SU-DHL-6 (cell line): ENCODE results near the gene PUM1.

Experiments used
- H2AFZ ChIP-seq: fragments of 200-600 bp; sonication (generic); 2 replicates; pipeline ENCODE4 v1.6.1; 2014; ENCODE audit warnings: low read depth, mild to moderate bottlenecking, moderate library complexity, mixed read lengths, antibody characterized with exemption, low read length; ENCODE audit not compliant: severe bottlenecking
- H3F3A ChIP-seq: fragments of 200-600 bp; shearing (Covaris generic); 2 replicates; pipeline ENCODE4 v1.6.0; 2016; ENCODE audit warnings: antibody characterized with exemption, mild to moderate bottlenecking; ENCODE audit not compliant: insufficient read depth
- H3K27ac ChIP-seq: fragments of 200-600 bp; sonication (generic); 2 replicates; pipeline ENCODE4 v1.5.1; 2016; ENCODE audit warnings: low read depth, mild to moderate bottlenecking, low read length, moderate library complexity, mixed read lengths
- H3K27me3 ChIP-seq: fragments of 200-600 bp; sonication (generic), shearing (Covaris generic); 2 replicates; pipeline ENCODE4 v1.6.0; 2014; ENCODE audit warnings: mild to moderate bottlenecking, low read length
- H3K36me3 ChIP-seq: fragments of 200-600 bp; sonication (generic); 2 replicates; pipeline ENCODE4 v1.6.1; 2014; ENCODE audit warnings: mild to moderate bottlenecking, low read length, mixed read lengths
- H3K4me2 ChIP-seq: fragments of 300-600, 200-600 bp; shearing (Covaris generic), sonication (generic); 2 replicates; pipeline ENCODE4 v1.6.0; 2014; ENCODE audit warnings: low read length, low read depth, mild to moderate bottlenecking; ENCODE audit not compliant: poor library complexity, severe bottlenecking
- H3K4me3 ChIP-seq: fragments of 200-600 bp; sonication (generic); 2 replicates; pipeline ENCODE4 v1.5.1; 2014; ENCODE audit warnings: antibody characterized with exemption, low read length, mild to moderate bottlenecking, mixed read lengths; ENCODE audit not compliant: insufficient read depth, poor library complexity, severe bottlenecking
- H3K79me2 ChIP-seq: fragments of 200-600 bp; sonication (generic); 2 replicates; pipeline ENCODE4 v1.6.1; 2014; ENCODE audit warnings: mild to moderate bottlenecking, low read length, moderate library complexity; ENCODE audit not compliant: insufficient read depth
- H3K9ac ChIP-seq: fragments of 200-600 bp; sonication (generic); 2 replicates; pipeline ENCODE4 v1.7.0; 2014; ENCODE audit warnings: mild to moderate bottlenecking, low read length
- H3K9me2 ChIP-seq: fragments of 200-600 bp; sonication (generic); replicated peaks from 2 replicates; pipeline ENCODE4 v1.6.1; 2014; ENCODE audit warnings: low read length; ENCODE audit not compliant: insufficient read depth
- H3K9me3 ChIP-seq: fragments of 200-600 bp; sonication (generic); 2 replicates; pipeline ENCODE4 v1.6.1; 2014; ENCODE audit warnings: low read length, mixed read lengths; ENCODE audit not compliant: insufficient read depth
- H4K20me1 ChIP-seq: fragments of 200-600 bp; sonication (generic); 2 replicates; pipeline ENCODE4 v1.6.1; 2014; ENCODE audit warnings: low read depth, mild to moderate bottlenecking, antibody characterized with exemption, low read length, moderate library complexity, mixed read lengths
- EZH2phosphoT487 ChIP-seq: fragments of 200-600 bp; sonication (generic), shearing (Covaris generic); conservative IDR thresholded peaks from 2 replicates; pipeline ENCODE4 v1.6.1; 2018; ENCODE audit warnings: mild to moderate bottlenecking, antibody characterized with exemption, low read length, moderate library complexity, mixed read lengths
- TF ChIP-seq, protein P1 (sequence below): fragments of 200-600 bp; sonication (generic); IDR thresholded peaks from one replicate; pipeline ENCODE4 v1.5.1; 2017; ENCODE audit warnings: antibody characterized with exemption, mild to moderate bottlenecking, low read length, moderate library complexity; ENCODE audit not compliant: insufficient read depth, poor library complexity, severe bottlenecking

Gene PUM1

DNA sequence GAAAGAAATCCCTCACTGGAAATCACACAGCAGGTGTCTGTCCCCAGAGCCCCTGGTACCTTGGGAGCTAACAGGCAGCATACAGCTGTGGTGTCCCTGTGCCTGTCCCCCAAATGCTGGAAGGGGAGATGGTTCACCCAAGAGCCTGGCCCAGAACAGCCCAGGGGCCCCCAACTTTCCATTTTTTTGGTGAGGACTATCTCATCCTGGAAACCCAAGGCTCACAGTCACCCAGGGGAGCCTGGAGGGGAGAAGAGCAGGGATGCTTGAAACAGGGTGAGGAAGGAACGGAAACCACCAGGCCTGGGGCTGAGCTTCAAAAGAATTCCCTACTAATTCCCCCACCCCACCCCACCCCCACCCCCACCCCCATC is 160.6 kb downstream of the PUM1 start:
- Histone ChIP-seq H3K4me2 (no peak overlapping the region), H3F3A (no peaks in the 10 kb centered on the region), H3K9me2 (no peaks in the 10 kb centered on the region), H4K20me1 (no peaks in the 10 kb centered on the region), H3K79me2 (no peaks in the 10 kb centered on the region), H3K36me3 (no peaks in the 10 kb centered on the region), H3K9ac (no peak overlapping the region), H2AFZ (no peak overlapping the region), H3K9me3 (no peaks in the 10 kb centered on the region), H3K27ac (no peak overlapping the region), H3K27me3 (no peaks in the 10 kb centered on the region), H3K4me3 (no peak overlapping the region)
- TF ChIP-seq, protein P1, sequence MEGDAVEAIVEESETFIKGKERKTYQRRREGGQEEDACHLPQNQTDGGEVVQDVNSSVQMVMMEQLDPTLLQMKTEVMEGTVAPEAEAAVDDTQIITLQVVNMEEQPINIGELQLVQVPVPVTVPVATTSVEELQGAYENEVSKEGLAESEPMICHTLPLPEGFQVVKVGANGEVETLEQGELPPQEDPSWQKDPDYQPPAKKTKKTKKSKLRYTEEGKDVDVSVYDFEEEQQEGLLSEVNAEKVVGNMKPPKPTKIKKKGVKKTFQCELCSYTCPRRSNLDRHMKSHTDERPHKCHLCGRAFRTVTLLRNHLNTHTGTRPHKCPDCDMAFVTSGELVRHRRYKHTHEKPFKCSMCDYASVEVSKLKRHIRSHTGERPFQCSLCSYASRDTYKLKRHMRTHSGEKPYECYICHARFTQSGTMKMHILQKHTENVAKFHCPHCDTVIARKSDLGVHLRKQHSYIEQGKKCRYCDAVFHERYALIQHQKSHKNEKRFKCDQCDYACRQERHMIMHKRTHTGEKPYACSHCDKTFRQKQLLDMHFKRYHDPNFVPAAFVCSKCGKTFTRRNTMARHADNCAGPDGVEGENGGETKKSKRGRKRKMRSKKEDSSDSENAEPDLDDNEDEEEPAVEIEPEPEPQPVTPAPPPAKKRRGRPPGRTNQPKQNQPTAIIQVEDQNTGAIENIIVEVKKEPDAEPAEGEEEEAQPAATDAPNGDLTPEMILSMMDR, result no peak
- no peak for TF ChIP-seq EZH2phosphoT487

GRCh38 chr1:30904191-30904961 is 161.1 kb downstream of the PUM1 start:
- H3K9me2 ChIP-seq, result no peaks in the 10 kb centered on the region
- no peaks in the 10 kb centered on the region for H3F3A ChIP-seq
- no peak overlapping the region for H3K27ac ChIP-seq
- H4K20me1 ChIP-seq, result no peaks in the 10 kb centered on the region
- no peak overlapping the region for H3K4me2 ChIP-seq
- H3K4me3 ChIP-seq, result no peak overlapping the region
- TF ChIP-seq, protein P1, result no peak
- no peak for TF ChIP-seq EZH2phosphoT487
- no peaks in the 10 kb centered on the region for H3K9me3 ChIP-seq
- no peak overlapping the region for H3K9ac ChIP-seq
- H3K36me3 ChIP-seq, result no peaks in the 10 kb centered on the region
- H3K27me3 ChIP-seq, result no peaks in the 10 kb centered on the region
- H2AFZ ChIP-seq, result no peak overlapping the region
- H3K79me2 ChIP-seq, result no peaks in the 10 kb centered on the region

GRCh38 chr1:30903343-30904034 is 162.0 kb downstream of the PUM1 start:
- no peak overlapping the region for H3K27ac ChIP-seq
- no peaks in the 10 kb centered on the region for H3K27me3 ChIP-seq
- no peaks in the 10 kb centered on the region for H3K9me2 ChIP-seq
- H3F3A ChIP-seq, result no peaks in the 10 kb centered on the region
- H3K9ac ChIP-seq, result no peak overlapping the region
- H4K20me1 ChIP-seq, result no peaks in the 10 kb centered on the region
- no peak overlapping the region for H2AFZ ChIP-seq
- H3K36me3 ChIP-seq, result no peaks in the 10 kb centered on the region
- no peak overlapping the region for H3K4me3 ChIP-seq
- TF ChIP-seq EZH2phosphoT487, result no peak
- TF ChIP-seq, protein P1, result no peak
- H3K9me3 ChIP-seq, result no peaks in the 10 kb centered on the region
- H3K79me2 ChIP-seq, result no peaks in the 10 kb centered on the region
- H3K4me2 ChIP-seq, result no peak overlapping the region
